MM.1S (cell line): ENCODE measurements around the gene ATP10B.

Source experiments
- DNase-seq: peaks from one replicate; pipeline ENCODE4 v3.0.0-alpha.2; 2015
- H2AFZ ChIP-seq: fragments of 300-600 bp; sonication (generic); 2 replicates; pipeline ENCODE4 v1.6.0; 2016; ENCODE audit warnings: antibody characterized with exemption, low read length
- H3F3A ChIP-seq: fragments of 300-600 bp; sonication (generic); 2 replicates; pipeline ENCODE4 v1.6.1; 2016; ENCODE audit warnings: mild to moderate bottlenecking, antibody characterized with exemption, low read length, moderate library complexity, mixed read lengths; ENCODE audit not compliant: insufficient read depth
- H3K27ac ChIP-seq: fragments of 300-600 bp; sonication (generic); 2 replicates; pipeline ENCODE4 v1.5.1; 2016; ENCODE audit warnings: mild to moderate bottlenecking, low read length
- H3K27me3 ChIP-seq: fragments of 300-600 bp; sonication (generic); replicated peaks from 2 replicates; pipeline ENCODE4 v1.6.0; 2016; ENCODE audit warnings: low read length; ENCODE audit not compliant: insufficient read depth
- H3K36me3 ChIP-seq: fragments of 300-600 bp; sonication (generic); replicated peaks from 2 replicates; pipeline ENCODE4 v1.6.1; 2016; ENCODE audit warnings: mild to moderate bottlenecking, low read length, mixed read lengths; ENCODE audit not compliant: insufficient read depth
- H3K4me1 ChIP-seq: fragments of 300-600 bp; sonication (generic); 2 replicates; pipeline ENCODE4 v1.6.1; 2016; ENCODE audit warnings: low read length, mixed read lengths
- H3K4me2 ChIP-seq: fragments of 300-600 bp; sonication (generic); 2 replicates; pipeline ENCODE4 v1.6.0; 2016; ENCODE audit warnings: low read depth, low read length
- H3K4me3 ChIP-seq: fragments of 300-600 bp; sonication (generic); 2 replicates; pipeline ENCODE4 v1.5.1; 2016; ENCODE audit warnings: low read length, mixed read lengths
- H3K79me2 ChIP-seq: fragments of 300-600 bp; sonication (generic); 2 replicates; pipeline ENCODE4 v1.6.1; 2016; ENCODE audit warnings: mixed run types, low read length, mixed read lengths
- H3K9ac ChIP-seq: fragments of 300-600 bp; sonication (generic); 2 replicates; pipeline ENCODE4 v1.6.1; 2016; ENCODE audit warnings: low read length, mixed read lengths
- H3K9me2 ChIP-seq: fragments of 300-600 bp; sonication (generic); replicated peaks from 2 replicates; pipeline ENCODE4 v1.6.1; 2016; ENCODE audit warnings: mild to moderate bottlenecking, low read length, mixed read lengths; ENCODE audit not compliant: insufficient read depth
- H3K9me3 ChIP-seq: fragments of 300-600 bp; sonication (generic); replicated peaks from 2 replicates; pipeline ENCODE4 v1.6.1; 2016; ENCODE audit warnings: mild to moderate bottlenecking, low read length, mixed read lengths; ENCODE audit not compliant: insufficient read depth
- H4K20me1 ChIP-seq: fragments of 300-600 bp; sonication (generic); 2 replicates; pipeline ENCODE4 v1.6.1; 2016; ENCODE audit warnings: mild to moderate bottlenecking, low read length, moderate library complexity, mixed read lengths; ENCODE audit not compliant: insufficient read depth
- EZH2 ChIP-seq: fragments of 300-600 bp; sonication (generic); optimal IDR thresholded peaks from 2 replicates; pipeline ENCODE3; 2017; ENCODE audit warnings: low read depth, mild to moderate bottlenecking, antibody characterized with exemption, low read length, mixed read lengths
- EZH2phosphoT487 ChIP-seq: fragments of 300-600 bp; sonication (generic); IDR thresholded peaks from 2 replicates; pipeline ENCODE4 v1.6.1; 2018; ENCODE audit warnings: antibody characterized with exemption, low read length
- TF ChIP-seq, protein P1 (sequence below): fragments of 300-600 bp; sonication (generic); IDR thresholded peaks from 2 replicates; pipeline ENCODE4 v1.5.1; 2016; ENCODE audit warnings: antibody characterized with exemption, low read length, mixed read lengths

ATP10B gene

DNA sequence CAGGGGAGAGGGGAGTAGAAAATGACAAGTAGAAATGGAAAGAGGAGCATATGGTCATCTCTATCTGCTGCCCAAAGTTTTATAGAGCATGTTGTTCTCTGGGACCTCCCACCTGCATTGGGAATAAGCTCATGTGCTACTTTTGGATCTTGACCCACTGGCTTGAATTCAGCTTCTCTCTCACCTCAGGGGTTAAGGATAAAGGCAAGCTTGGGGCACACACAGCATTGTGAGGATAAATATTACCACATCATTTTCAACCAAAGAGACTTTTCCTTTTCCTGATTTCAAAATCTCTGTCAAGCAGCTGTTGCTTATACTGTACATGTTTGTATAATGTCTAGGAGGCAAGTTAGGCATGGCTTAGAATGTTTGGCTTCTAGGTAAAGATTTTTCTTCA, 16.6 kb downstream of the ATP10B start:
- TF ChIP-seq EZH2phosphoT487 (no peak), EZH2 (no peak)
- TF ChIP-seq, protein P1, sequence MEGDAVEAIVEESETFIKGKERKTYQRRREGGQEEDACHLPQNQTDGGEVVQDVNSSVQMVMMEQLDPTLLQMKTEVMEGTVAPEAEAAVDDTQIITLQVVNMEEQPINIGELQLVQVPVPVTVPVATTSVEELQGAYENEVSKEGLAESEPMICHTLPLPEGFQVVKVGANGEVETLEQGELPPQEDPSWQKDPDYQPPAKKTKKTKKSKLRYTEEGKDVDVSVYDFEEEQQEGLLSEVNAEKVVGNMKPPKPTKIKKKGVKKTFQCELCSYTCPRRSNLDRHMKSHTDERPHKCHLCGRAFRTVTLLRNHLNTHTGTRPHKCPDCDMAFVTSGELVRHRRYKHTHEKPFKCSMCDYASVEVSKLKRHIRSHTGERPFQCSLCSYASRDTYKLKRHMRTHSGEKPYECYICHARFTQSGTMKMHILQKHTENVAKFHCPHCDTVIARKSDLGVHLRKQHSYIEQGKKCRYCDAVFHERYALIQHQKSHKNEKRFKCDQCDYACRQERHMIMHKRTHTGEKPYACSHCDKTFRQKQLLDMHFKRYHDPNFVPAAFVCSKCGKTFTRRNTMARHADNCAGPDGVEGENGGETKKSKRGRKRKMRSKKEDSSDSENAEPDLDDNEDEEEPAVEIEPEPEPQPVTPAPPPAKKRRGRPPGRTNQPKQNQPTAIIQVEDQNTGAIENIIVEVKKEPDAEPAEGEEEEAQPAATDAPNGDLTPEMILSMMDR, result no peak
- Histone ChIP-seq H3K27me3 (no peaks in the 10 kb centered on the region), H3K27ac (peak overlapping the region; percentile 30; the same call in 1 of the 2 replicates), H3F3A (peaks cover 11% of the 10 kb centered on the region), H3K79me2 (no peaks in the 10 kb centered on the region), H4K20me1 (no peaks in the 10 kb centered on the region), H3K4me1 (peaks cover 24% of the 10 kb centered on the region), H3K4me2 (peak overlapping the region; percentile 38; the same call in 1 of the 2 replicates), H3K36me3 (no peaks in the 10 kb centered on the region), H3K4me3 (no peak overlapping the region), H2AFZ (no peak overlapping the region), H3K9me3 (no peaks in the 10 kb centered on the region), H3K9me2 (no peaks in the 10 kb centered on the region), H3K9ac (no peak overlapping the region)
- DNase-seq, result no peak

DNA sequence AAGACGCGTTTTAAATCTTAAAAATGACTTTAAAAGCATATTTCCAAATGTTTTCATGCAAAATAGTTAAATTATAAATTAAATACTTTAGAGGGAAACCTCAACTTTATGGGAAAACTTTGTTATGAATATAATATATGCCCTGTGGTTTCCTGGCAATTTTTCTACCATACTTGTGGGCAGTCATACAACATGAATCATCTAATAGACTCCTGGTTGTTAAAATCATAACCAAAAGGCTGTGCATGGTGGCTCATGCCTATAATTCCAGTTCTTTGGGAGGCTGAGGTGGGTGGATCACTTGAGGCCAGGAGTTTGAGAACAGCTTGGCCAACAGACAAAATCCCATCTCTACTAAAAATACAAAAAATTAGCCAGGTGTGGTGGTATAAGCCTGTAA, 18.2 kb downstream of the ATP10B start:
- H3F3A ChIP-seq, result peaks cover 11% of the 10 kb centered on the region
- H3K27me3 ChIP-seq, result no peaks in the 10 kb centered on the region
- no peak overlapping the region for H3K4me2 ChIP-seq
- H3K36me3 ChIP-seq, result no peaks in the 10 kb centered on the region
- no peaks in the 10 kb centered on the region for H3K9me3 ChIP-seq
- no peak overlapping the region for H3K9ac ChIP-seq
- H2AFZ ChIP-seq, result no peak overlapping the region
- no peak overlapping the region for H3K4me3 ChIP-seq
- H3K27ac ChIP-seq, result no peak overlapping the region
- no peaks in the 10 kb centered on the region for H3K9me2 ChIP-seq
- H3K79me2 ChIP-seq, result no peaks in the 10 kb centered on the region
- no peak for DNase-seq
- peaks cover 24% of the 10 kb centered on the region for H3K4me1 ChIP-seq
- TF ChIP-seq EZH2, result no peak
- no peak for TF ChIP-seq EZH2phosphoT487
- TF ChIP-seq, protein P1, result no peak
- no peaks in the 10 kb centered on the region for H4K20me1 ChIP-seq

DNA sequence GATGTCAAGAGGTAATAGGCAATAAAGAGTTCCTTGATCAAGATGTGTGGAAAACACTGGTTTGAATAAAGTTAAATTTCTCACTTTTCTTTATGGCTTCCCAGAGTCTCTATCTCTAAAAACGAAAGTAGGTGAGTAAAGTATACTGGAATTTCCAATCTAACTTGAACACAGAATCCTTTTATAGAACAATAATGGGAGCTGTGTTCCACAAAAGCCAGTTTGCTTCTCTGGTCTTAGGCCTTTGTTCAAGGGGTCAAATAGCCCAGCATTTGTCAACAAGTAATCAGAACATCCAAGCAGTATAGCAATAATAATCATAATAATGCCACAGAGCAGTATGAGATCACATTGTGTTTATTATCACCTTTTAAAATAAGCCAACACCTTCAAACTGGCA, 20.2 kb downstream of the ATP10B start:
- H3K36me3 ChIP-seq, result no peaks in the 10 kb centered on the region
- no peak overlapping the region for H2AFZ ChIP-seq
- no peaks in the 10 kb centered on the region for H3K9me2 ChIP-seq
- H3K27me3 ChIP-seq, result no peaks in the 10 kb centered on the region
- no peak for DNase-seq
- H3K4me2 ChIP-seq, result no peak overlapping the region
- H3K27ac ChIP-seq, result no peak overlapping the region
- no peak overlapping the region for H3K4me3 ChIP-seq
- TF ChIP-seq EZH2phosphoT487 (no peak), EZH2 (no peak)
- TF ChIP-seq, protein P1, result no peak
- H3K9me3 ChIP-seq, result no peaks in the 10 kb centered on the region
- H3F3A ChIP-seq, result peaks cover 11% of the 10 kb centered on the region
- H4K20me1 ChIP-seq, result no peaks in the 10 kb centered on the region
- H3K79me2 ChIP-seq, result no peaks in the 10 kb centered on the region
- peaks cover 22% of the 10 kb centered on the region for H3K4me1 ChIP-seq
- H3K9ac ChIP-seq, result no peak overlapping the region
